Measurements from ENCODE around the gene CFAP65.

CFAP65 gene

GRCh38 chr2:219041252-219041651, at the start of gene CFAP65:
CFAP65 (minus strand) TSS chr2:219041516; CDS start chr2:219039048, 2,468 bp downstream.
- DNase-seq (ENCODE audit: low read depth), result no peak

GRCh38 chr2:219090436-219091299, 49.4 kb upstream of the CFAP65 start:
- DNase-seq (ENCODE audit: low read depth), result no peak

- DNase-seq (ENCODE audit: low read depth), result no peak
Observed at GRCh38 chr2:219089330-219089729, 48.0 kb upstream of the CFAP65 start.

GRCh38 chr2:219087848-219088247, 46.5 kb upstream of the CFAP65 start:
- no peak for DNase-seq (ENCODE audit: low read depth)

- no peak for DNase-seq (ENCODE audit: low read depth)
Observed at GRCh38 chr2:219087361-219087760, 46.0 kb upstream of the CFAP65 start.

- no peak for DNase-seq (ENCODE audit: low read depth)
Observed at GRCh38 chr2:219086196-219086595, 44.9 kb upstream of the CFAP65 start.

GRCh38 chr2:219084791-219085190, 43.5 kb upstream of the CFAP65 start:
- DNase-seq (ENCODE audit: low read depth), result no peak

GRCh38 chr2:219082332-219082958, 41.1 kb upstream of the CFAP65 start:
- no peak for DNase-seq (ENCODE audit: low read depth)

GRCh38 chr2:219081701-219082331, 40.5 kb upstream of the CFAP65 start:
- no peak for DNase-seq (ENCODE audit: low read depth)

GRCh38 chr2:219081096-219081495, 39.8 kb upstream of the CFAP65 start:
- DNase-seq (ENCODE audit: low read depth), result no peak

GRCh38 chr2:219079417-219079816, 38.1 kb upstream of the CFAP65 start:
- DNase-seq (ENCODE audit: low read depth), result no peak

- DNase-seq (ENCODE audit: low read depth), result no peak
Observed at GRCh38 chr2:219078951-219079350, 37.6 kb upstream of the CFAP65 start.

GRCh38 chr2:219078126-219078525, 36.8 kb upstream of the CFAP65 start:
- no peak for DNase-seq (ENCODE audit: low read depth)

- DNase-seq (ENCODE audit: low read depth), result no peak
Observed at GRCh38 chr2:219076253-219076652, 34.9 kb upstream of the CFAP65 start.

GRCh38 chr2:219073413-219074129, 32.3 kb upstream of the CFAP65 start:
- DNase-seq (ENCODE audit: low read depth), result no peak

GRCh38 chr2:219072741-219073250, 31.5 kb upstream of the CFAP65 start:
- DNase-seq (ENCODE audit: low read depth), result no peak

- DNase-seq (ENCODE audit: low read depth), result no peak
Observed at GRCh38 chr2:219071131-219071816, 30.0 kb upstream of the CFAP65 start.

GRCh38 chr2:219065484-219065883, 24.2 kb upstream of the CFAP65 start:
- no peak for DNase-seq (ENCODE audit: low read depth)

- DNase-seq (ENCODE audit: low read depth), result no peak
Observed at GRCh38 chr2:219062081-219062480, 20.8 kb upstream of the CFAP65 start.

GRCh38 chr2:219060821-219061791, 19.8 kb upstream of the CFAP65 start, which contains the start of gene IHH:
IHH (minus strand) TSS chr2:219060921; CDS start chr2:219060467, 454 bp downstream.
- DNase-seq (ENCODE audit: low read depth), result no peak

Data from stimulated activated CD8-positive, alpha-beta memory T cell treated with anti-CD3 and anti-CD28 coated beads, Interleukin-12 subunit alpha, Interleukin-12 subunit beta, amount 100 ng/mL, for 1 hour (primary cell).